HG02798 (cell line): ENCODE data around the gene TTC34.
"Not testable (repeated sequence)": the region's sequence is repeated elsewhere in the genome, so short reads cannot be mapped to it uniquely, and the experiment has no call there.

Experiments used
- ATAC-seq: cut with Tn5 transposase; IDR thresholded peaks from one replicate; pipeline ENCODE4 v1.9.1; 2021; ENCODE audit warnings: mild to moderate bottlenecking; ENCODE audit not compliant: unreplicated experiment, poor library complexity

Gene TTC34

GRCh38 chr1:2781627-2782026 lies 19.9 kb downstream of the TTC34 start:
- no peak for ATAC-seq

- no peak for ATAC-seq
These were observed 23.3 kb downstream of the TTC34 start for GRCh38 chr1:2778220-2778592.

- ATAC-seq = no peak
These were observed 23.9 kb downstream of the TTC34 start for GRCh38 chr1:2777424-2778219.

- ATAC-seq = not testable (repeated sequence)
These were observed 26.2 kb downstream of the TTC34 start for GRCh38 chr1:2775333-2775732.

- not testable (repeated sequence) for ATAC-seq
These were observed 33.4 kb downstream of the TTC34 start for GRCh38 chr1:2768052-2768451.

GRCh38 chr1:2759433-2759832 lies 42.1 kb downstream of the TTC34 start:
- ATAC-seq = not testable (repeated sequence)

GRCh38 chr1:2757519-2757918 lies 44.0 kb downstream of the TTC34 start:
- ATAC-seq = not testable (repeated sequence)

GRCh38 chr1:2755426-2755825 lies 46.1 kb downstream of the TTC34 start:
- ATAC-seq = not testable (repeated sequence)

GRCh38 chr1:2754597-2754996 lies 46.9 kb downstream of the TTC34 start:
- ATAC-seq = not testable (repeated sequence)

- not testable (repeated sequence) for ATAC-seq
These were observed 49.0 kb downstream of the TTC34 start for GRCh38 chr1:2752503-2752902.

GRCh38 chr1:2751866-2752265 lies 49.6 kb downstream of the TTC34 start:
- ATAC-seq = not testable (repeated sequence)

GRCh38 chr1:2750766-2751730 lies 50.4 kb downstream of the TTC34 start:
- ATAC-seq = not testable (repeated sequence)

- ATAC-seq = not testable (repeated sequence)
These were observed 51.3 kb downstream of the TTC34 start for GRCh38 chr1:2750041-2750680.

- not testable (repeated sequence) for ATAC-seq
These were observed 52.9 kb downstream of the TTC34 start for GRCh38 chr1:2748626-2749025.

- not testable (repeated sequence) for ATAC-seq
These were observed 106.7 kb downstream of the TTC34 start for GRCh38 chr1:2694796-2695195.

- not testable (repeated sequence) for ATAC-seq
These were observed 111.3 kb downstream of the TTC34 start for GRCh38 chr1:2690180-2690579.

GRCh38 chr1:2688336-2688665 lies 113.2 kb downstream of the TTC34 start:
- ATAC-seq = not testable (repeated sequence)

GRCh38 chr1:2687638-2688335 lies 113.7 kb downstream of the TTC34 start:
- not testable (repeated sequence) for ATAC-seq

- not testable (repeated sequence) for ATAC-seq
These were observed 114.3 kb downstream of the TTC34 start for GRCh38 chr1:2687174-2687591.
